BLaER1 treated with 17β-estradiol and CSF1 and Interleukin-3, amounts not matched to agents 10 nM and 100 nM (cell line): ENCODE results near the gene RAB17.

Source experiments
- H3K27ac ChIP-seq, 11 experiments: shearing (Covaris generic); formaldehyde crosslinking; 2 replicates each; pipeline ENCODE4 v1.8.1; 2022
- H3K27me3 ChIP-seq, 11 experiments: shearing (Covaris generic); formaldehyde crosslinking; 2 replicates each; pipeline ENCODE4 v1.8.1; 2022
- H3K36me3 ChIP-seq, 11 experiments: shearing (Covaris generic); formaldehyde crosslinking; 2 replicates each; pipeline ENCODE4 v1.8.1; 2022
- H3K4me1 ChIP-seq, 10 experiments: shearing (Covaris generic); formaldehyde crosslinking; 2 replicates each; pipeline ENCODE4 v1.8.1; 2022
- H3K4me2 ChIP-seq, 11 experiments: shearing (Covaris generic); formaldehyde crosslinking; 2 replicates each; pipeline ENCODE4 v1.8.1; 2022
- H3K4me3 ChIP-seq, 10 experiments: shearing (Covaris generic); formaldehyde crosslinking; 2 replicates each; pipeline ENCODE4 v1.8.1; 2022
- H3K9ac ChIP-seq, 11 experiments: shearing (Covaris generic); formaldehyde crosslinking; 2 replicates each; pipeline ENCODE4 v1.8.1; 2022
- H3K9me3 ChIP-seq, 11 experiments: shearing (Covaris generic); formaldehyde crosslinking; replicated peaks in 1 of 11; 2 replicates each; pipeline ENCODE4 v1.8.1; 2022
- H4K20me1 ChIP-seq, 11 experiments: shearing (Covaris generic); formaldehyde crosslinking; 2 replicates each; pipeline ENCODE4 v1.8.1; 2022
- Cebpa-rat ChIP-seq, 11 experiments: shearing (Covaris generic); IDR thresholded peaks; 2 replicates each; pipeline ENCODE4 v1.8.1; 2022

RAB17 gene

DNA sequence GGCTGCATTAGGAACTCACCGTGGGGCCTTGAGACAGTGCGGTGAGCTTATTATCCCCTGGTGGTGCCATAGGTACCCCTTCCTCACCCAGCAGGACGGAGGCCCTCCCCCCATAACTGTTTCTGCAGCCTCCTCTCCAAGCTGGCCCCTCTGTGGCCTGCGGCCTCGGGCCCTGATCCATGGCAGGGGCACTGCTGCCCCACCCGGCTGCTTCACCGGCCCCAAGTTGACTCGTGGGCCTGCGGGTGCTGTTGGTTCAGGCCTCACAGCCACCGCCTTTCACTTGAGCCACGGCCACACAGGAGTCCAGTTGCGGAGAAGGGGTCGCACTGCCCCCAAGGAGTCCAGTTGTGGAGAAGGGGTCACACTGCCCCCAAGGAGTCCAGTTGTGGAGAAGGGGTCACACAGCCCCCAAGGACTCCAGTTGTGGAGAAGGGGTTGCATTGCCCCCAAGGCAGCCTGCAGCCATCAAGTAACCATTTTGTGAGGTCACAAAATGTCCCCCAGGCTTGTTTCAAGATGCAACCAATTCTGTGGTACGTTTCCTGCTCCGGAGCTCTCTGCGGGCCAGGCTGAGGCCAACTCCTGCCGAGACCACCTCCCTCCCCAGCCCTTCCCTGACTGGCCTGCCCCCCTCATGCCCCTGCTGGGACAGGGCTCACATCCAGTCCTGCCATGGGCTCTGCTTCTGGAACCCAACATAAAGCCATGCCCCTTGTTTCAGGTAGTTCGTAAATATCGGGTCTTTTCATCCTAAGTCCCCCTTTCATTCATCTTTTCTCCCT is 41.5 kb upstream of the RAB17 start:
- Histone ChIP-seq H3K27ac (0 out of 22 replicates have a peak overlapping the region, but pooled peaks of 1 of the 11 experiments have one; percentile 1), H3K27me3 (peaks cover 8 to 22% (median 20%) of the 10 kb centered on the region in 11 experiments; a peak in 21 of 22 replicates), H3K4me2 (peak overlapping the region; percentile 54 to 100 (median 97); a peak in 21 of 22 replicates), H3K4me3 (no peak overlapping the region), H3K9me3 (peaks cover 17 to 42% (median 31%) of the 10 kb centered on the region in 11 experiments), H4K20me1 (peaks cover 18 to 42% (median 32%) of the 10 kb centered on the region in 11 experiments; a peak in 20 of 22 replicates), H3K9ac (peak overlapping the region in 1 of 11 experiments; percentile 16; a peak in 1 of 22 replicates), H3K4me1 (peaks cover 40 to 71% (median 54%) of the 10 kb centered on the region in 10 experiments), H3K36me3 (peaks cover 14 to 53% (median 38%) of the 10 kb centered on the region in 11 experiments; a peak in 21 of 22 replicates)
- TF ChIP-seq Cebpa-rat (IDR thresholded peaks at IDR 0.05): no peak

- H4K20me1 ChIP-seq: peaks cover 18 to 42% (median 32%) of the 10 kb centered on the region in 11 experiments; a peak in 20 of 22 replicates
- H3K36me3 ChIP-seq: peaks cover 14 to 46% (median 35%) of the 10 kb centered on the region in 11 experiments; a peak in 21 of 22 replicates
- H3K4me1 ChIP-seq: peaks cover 48 to 72% (median 55%) of the 10 kb centered on the region in 10 experiments
- peak overlapping the region in 1 of 10 experiments; percentile 9; a peak in 1 of 20 replicates for H3K4me3 ChIP-seq
- no peak for TF ChIP-seq Cebpa-rat (IDR thresholded peaks at IDR 0.05)
- peaks cover 17 to 35% (median 26%) of the 10 kb centered on the region in 11 experiments for H3K9me3 ChIP-seq
- H3K27me3 ChIP-seq: peaks cover 8 to 30% (median 28%) of the 10 kb centered on the region in 11 experiments; a peak in 21 of 22 replicates
- peak overlapping the region in 2 of 11 experiments; percentile 6 to 16; a peak in 2 of 22 replicates for H3K9ac ChIP-seq
- peak overlapping the region; percentile 54 to 100 (median 97) for H3K4me2 ChIP-seq
- peak overlapping the region in 4 of 11 experiments; percentile 4 to 18 (median 15); a peak in 1 of 22 replicates for H3K27ac ChIP-seq
These were observed 40.7 kb upstream of the RAB17 start for GRCh38 chr2:237631007-237631785.

DNA sequence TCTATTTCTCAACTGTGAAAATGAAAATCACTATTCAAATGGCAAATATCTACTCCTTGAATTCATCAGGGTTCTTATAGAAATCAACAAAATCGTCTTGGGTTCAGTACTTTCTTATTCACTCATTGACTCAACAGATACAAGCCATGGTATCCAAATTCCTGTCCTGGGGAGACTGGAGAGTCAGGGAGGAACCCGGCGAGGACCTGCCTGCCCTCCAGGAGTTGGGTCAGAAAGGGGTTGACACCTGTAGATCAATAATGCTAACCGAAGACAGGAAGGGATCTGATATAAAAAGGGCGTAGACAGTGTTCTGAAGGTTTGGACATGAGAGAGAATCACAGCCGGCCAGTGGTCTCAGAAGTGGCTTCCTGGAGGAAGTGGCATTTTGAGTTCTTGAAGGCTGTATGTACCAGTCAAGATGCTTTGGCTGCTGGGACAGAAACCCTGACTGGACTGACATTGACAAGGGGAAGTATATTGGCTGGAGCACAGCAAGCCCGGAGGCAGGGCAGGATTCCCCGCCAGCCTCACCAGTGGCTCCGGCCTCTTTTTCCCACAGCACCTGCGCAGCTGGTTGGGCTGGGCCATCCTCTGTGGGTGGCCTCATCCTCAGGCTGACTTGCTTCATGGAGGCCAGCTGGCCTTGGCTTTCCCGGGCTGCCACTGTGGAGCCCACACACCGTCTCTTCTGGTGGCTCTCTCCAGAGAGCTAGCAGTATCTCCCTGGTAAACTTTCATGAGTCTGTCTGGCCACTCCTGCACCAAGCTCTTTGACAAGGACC is 39.9 kb upstream of the RAB17 start:
- Histone ChIP-seq H3K27ac (peak overlapping the region in 4 of 11 experiments; percentile 4 to 18 (median 15); a peak in 1 of 22 replicates), H3K9me3 (peaks cover 13 to 27% (median 20%) of the 10 kb centered on the region in 11 experiments)
- no peak for TF ChIP-seq Cebpa-rat (IDR thresholded peaks at IDR 0.05)

DNA sequence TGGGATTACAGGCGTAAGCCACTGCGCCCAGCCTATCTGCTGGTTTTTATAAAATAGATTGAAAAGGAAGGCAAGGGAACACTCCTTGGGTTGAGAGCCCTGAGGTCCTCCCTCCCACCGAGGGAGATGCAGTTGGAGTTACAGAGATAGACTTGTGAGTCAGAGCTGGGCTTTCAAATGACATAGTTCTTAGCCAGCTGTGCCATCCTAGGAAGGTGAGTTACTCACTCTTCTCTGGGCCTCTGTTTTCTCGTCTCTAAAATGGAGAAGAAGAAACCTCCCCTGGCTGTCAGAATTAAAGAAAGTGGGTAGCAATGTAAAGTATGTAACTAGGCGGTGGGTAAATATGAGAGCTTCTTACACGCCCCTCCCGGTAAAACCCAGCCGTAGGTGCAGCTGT is 39.2 kb upstream of the RAB17 start:
- Histone ChIP-seq H3K9me3 (peaks cover 7 to 21% (median 14%) of the 10 kb centered on the region in 11 experiments; a peak in 21 of 22 replicates), H3K4me3 (no peak overlapping the region), H3K27ac (no peak overlapping the region), H4K20me1 (peaks cover 18 to 42% (median 32%) of the 10 kb centered on the region in 11 experiments; a peak in 20 of 22 replicates), H3K9ac (no peak overlapping the region), H3K4me2 (peak overlapping the region in 10 of 11 experiments; percentile 90 to 100 (median 97); a peak in 20 of 22 replicates), H3K27me3 (peaks cover 8 to 40% (median 35%) of the 10 kb centered on the region in 11 experiments; a peak in 21 of 22 replicates), H3K36me3 (peaks cover 14 to 33% (median 31%) of the 10 kb centered on the region in 11 experiments; a peak in 21 of 22 replicates), H3K4me1 (peaks cover 62 to 81% (median 70%) of the 10 kb centered on the region in 10 experiments)
- TF ChIP-seq Cebpa-rat (IDR thresholded peaks at IDR 0.05): no peak

More for the DNA sequence above, 39.9 kb upstream of the RAB17 start:
- Histone ChIP-seq H3K4me2 (peak overlapping the region; percentile 54 to 100 (median 97)), H3K4me1 (peaks cover 55 to 75% (median 63%) of the 10 kb centered on the region in 10 experiments), H3K36me3 (peaks cover 14 to 40% (median 35%) of the 10 kb centered on the region in 11 experiments; a peak in 21 of 22 replicates), H3K27me3 (peaks cover 8 to 37% (median 35%) of the 10 kb centered on the region in 11 experiments; a peak in 21 of 22 replicates), H3K9ac (peak overlapping the region in 2 of 11 experiments; percentile 6 to 16; a peak in 1 of 22 replicates), H3K4me3 (peak overlapping the region in 1 of 10 experiments; percentile 9; a peak in 1 of 20 replicates), H4K20me1 (peaks cover 18 to 42% (median 32%) of the 10 kb centered on the region in 11 experiments; a peak in 20 of 22 replicates)

- Histone ChIP-seq H4K20me1 (peaks cover 18 to 42% (median 32%) of the 10 kb centered on the region in 11 experiments; a peak in 20 of 22 replicates), H3K4me3 (peak overlapping the region in 5 of 10 experiments; percentile 75 to 84 (median 81); a peak in 5 of 20 replicates), H3K27ac (no peak overlapping the region), H3K4me2 (peak overlapping the region; percentile 89 to 100 (median 97)), H3K36me3 (peaks cover 14 to 27% (median 26%) of the 10 kb centered on the region in 11 experiments; a peak in 21 of 22 replicates), H3K9me3 (peaks cover under 1 to 15% (median 8%) of the 10 kb centered on the region in 11 experiments; a peak in 20 of 22 replicates), H3K27me3 (peaks cover 8 to 40% (median 36%) of the 10 kb centered on the region in 11 experiments; a peak in 21 of 22 replicates), H3K9ac (peak overlapping the region in 1 of 11 experiments; percentile 87; a peak in 1 of 22 replicates), H3K4me1 (peaks cover 67 to 87% (median 75%) of the 10 kb centered on the region in 10 experiments)
- no peak for TF ChIP-seq Cebpa-rat (IDR thresholded peaks at IDR 0.05)
These were observed 38.6 kb upstream of the RAB17 start for GRCh38 chr2:237629188-237629534.

DNA sequence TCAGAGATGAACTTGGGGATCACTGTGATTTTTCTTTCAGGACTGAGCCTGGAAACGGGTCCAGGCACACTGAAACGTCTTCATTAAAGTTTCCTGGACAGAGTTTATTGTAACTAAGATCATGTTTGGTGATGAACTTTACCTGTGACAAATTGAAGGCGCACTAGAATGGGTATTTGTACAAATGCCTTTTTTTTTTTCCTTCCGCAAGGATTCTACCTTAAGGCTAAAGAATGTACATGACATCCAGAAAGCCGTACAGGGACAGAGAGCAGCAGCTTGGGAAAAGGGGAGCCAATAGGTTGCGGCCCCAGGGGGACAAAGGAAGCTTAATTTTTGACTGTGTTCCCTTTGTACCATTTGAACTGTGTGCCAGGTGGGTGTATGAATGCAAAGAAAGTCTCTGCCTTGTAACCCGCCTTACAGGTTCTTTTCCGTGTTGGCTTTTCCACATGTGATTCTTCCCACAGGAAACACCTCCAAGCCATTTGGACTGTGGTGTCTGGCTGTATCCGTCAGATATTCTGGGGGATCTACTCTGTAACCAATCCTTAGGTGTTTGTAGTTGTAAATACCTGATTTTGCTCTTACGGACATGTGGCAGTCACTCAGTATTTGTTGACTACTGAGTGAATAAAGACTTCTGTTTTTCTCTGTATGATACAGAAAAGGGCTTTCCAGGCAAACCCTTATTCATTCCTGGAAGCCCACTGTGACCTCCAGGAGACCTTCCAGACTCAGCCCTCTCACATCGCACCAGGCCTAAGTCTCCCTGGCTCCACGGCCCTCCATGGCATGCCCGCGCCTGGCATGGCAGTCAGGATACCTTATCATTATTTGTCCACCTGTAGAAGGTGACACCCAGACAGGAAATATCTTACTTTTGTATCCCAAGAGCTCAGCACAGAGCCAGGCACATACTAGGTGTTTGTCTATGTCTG is 38.0 kb upstream of the RAB17 start:
- H3K36me3 ChIP-seq: peaks cover 13 to 22% (median 20%) of the 10 kb centered on the region in 11 experiments; a peak in 20 of 22 replicates
- peak overlapping the region; percentile 77 to 90 (median 84) for H3K9ac ChIP-seq
- H3K4me3 ChIP-seq: peak overlapping the region; percentile 75 to 87 (median 82)
- H3K27me3 ChIP-seq: peaks cover 8 to 40% (median 37%) of the 10 kb centered on the region in 11 experiments; a peak in 21 of 22 replicates
- H3K4me1 ChIP-seq: peaks cover 67 to 93% (median 81%) of the 10 kb centered on the region in 10 experiments
- no peak for TF ChIP-seq Cebpa-rat (IDR thresholded peaks at IDR 0.05)
- peak overlapping the region; percentile 89 to 100 (median 97) for H3K4me2 ChIP-seq
- H3K27ac ChIP-seq: peak overlapping the region in 10 of 11 experiments; percentile 59 to 80 (median 73); a peak in 20 of 22 replicates
- peaks cover 18 to 42% (median 32%) of the 10 kb centered on the region in 11 experiments; a peak in 20 of 22 replicates for H4K20me1 ChIP-seq
- peaks cover 0 to 8% (median 1%) of the 10 kb centered on the region in 11 experiments; a peak in 6 of 22 replicates for H3K9me3 ChIP-seq
